ENCODE results near the gene HDAC4. TPM values are rescaled to one million over a fixed set of nuclear protein-coding genes. Genes with fewer than 3 reads are reported as not detected.

Gene HDAC4
- total RNA-seq, 1 experiment from 2014 or later, result 47.6 TPM

GRCh38 chr2:239238839-239239606 lies 161.8 kb downstream of the HDAC4 start:
- no TSS peak for BruUV-seq (replicated peaks)
- H3K79me2 ChIP-seq (ENCODE audit: insufficient read depth, low read length), result peaks cover 7% of the 10 kb centered on the region; the same call in 1 of the 2 replicates

More at GRCh38 chr2:239238839-239239606, 161.8 kb downstream of the HDAC4 start:
- no peak for TF ChIP-seq ZNF274 (IDR thresholded peaks at IDR 0.05; ENCODE audit: low read depth, low read length)
- no peak for TF ChIP-seq CTCF (IDR thresholded peaks at IDR 0.05 in 2 of 3, conservative IDR thresholded peaks at IDR 0.05 in 1 of 3; ENCODE audit: borderline replicate concordance in 1 of 3, insufficient read depth in 1 of 3, low read depth in 2 of 3, low read length in 2 of 3)
- no peak for TF ChIP-seq FOSL1 (IDR thresholded peaks at IDR 0.05; ENCODE audit: low read depth)
- no peak for TF ChIP-seq MAX (IDR thresholded peaks at IDR 0.05)
- TF ChIP-seq EGR1 (IDR thresholded peaks at IDR 0.05; ENCODE audit: low read depth), result no peak
- no peak for TF ChIP-seq ELF1 (IDR thresholded peaks at IDR 0.05; ENCODE audit: borderline replicate concordance, low read depth)
- no peak for TF ChIP-seq ZBTB33 (IDR thresholded peaks at IDR 0.05; ENCODE audit: extremely low read depth, insufficient replicate concordance, low read length)
- TF ChIP-seq JUND (IDR thresholded peaks at IDR 0.05), result no peak
- no peak for TF ChIP-seq ATF3 (IDR thresholded peaks at IDR 0.05)
- TF ChIP-seq CEBPB (IDR thresholded peaks at IDR 0.05; ENCODE audit: low read depth), result no peak
- no peak for TF ChIP-seq RAD21 (IDR thresholded peaks at IDR 0.05; ENCODE audit: low read depth)
- TF ChIP-seq TCF7L2 (IDR thresholded peaks at IDR 0.05; ENCODE audit: borderline replicate concordance, extremely low read depth, insufficient read depth, insufficient read length), result no peak
- no peak for TF ChIP-seq YY1 (IDR thresholded peaks at IDR 0.05; ENCODE audit: extremely low read depth, insufficient replicate concordance, low read depth, low read length)
- no peak for TF ChIP-seq EZH2phosphoT487 (IDR thresholded peaks at IDR 0.05; ENCODE audit: borderline replicate concordance)
- TF ChIP-seq ZFX (IDR thresholded peaks at IDR 0.05), result no peak
- no peak for TF ChIP-seq POLR2AphosphoS5 (IDR thresholded peaks at IDR 0.05; ENCODE audit: low read depth, low read length)
- TF ChIP-seq POLR2A (IDR thresholded peaks at IDR 0.05; ENCODE audit: borderline replicate concordance, extremely low read depth, insufficient read depth, insufficient read length), result no peak
- no peak for TF ChIP-seq SRF (IDR thresholded peaks at IDR 0.05; ENCODE audit: low read depth)
- H3K9ac ChIP-seq (ENCODE audit: low read length), result no peak overlapping the region
- DNase-seq (ENCODE audit: low read depth, low spot score) (no peak), ATAC-seq (no peak)
- intact Hi-C loops (cut with micrococcal nuclease), result no loop called here
- H3K4me1 ChIP-seq (ENCODE audit: control insufficient read depth in 1 of 2, insufficient read depth in 2 of 2, low read length in 2 of 2), result peaks cover 4 to 44% of the 10 kb centered on the region in 2 experiments; a peak in 3 of 4 replicates
- no peaks in the 10 kb centered on the region for H3K9me2 ChIP-seq (ENCODE audit: insufficient read depth)
- ChIA-PET RAD21 (ENCODE audit: low non-redundant PET in 1 of 2, low total read pairs in 2 of 2, uncharacterized antibody in 2 of 2, unreplicated experiment in 2 of 2) (no interaction called here), POLR2A (no interaction called here), CTCF (no interaction called here)
- H3K36me3 ChIP-seq (ENCODE audit: control insufficient read depth in 1 of 2, insufficient read depth in 2 of 2, low read length in 2 of 2), result no peaks in the 10 kb centered on the region
- H3K4me3 ChIP-seq (replicated peaks in 1 of 2; ENCODE audit: low read depth in 1 of 2, low read length in 2 of 2), result no peak overlapping the region
- no peak overlapping the region for H3K27ac ChIP-seq (ENCODE audit: low read depth, low read length)
- H4K20me1 ChIP-seq (ENCODE audit: insufficient read depth), result no peaks in the 10 kb centered on the region
- no peaks in the 10 kb centered on the region for H3K27me3 ChIP-seq (ENCODE audit: insufficient read depth, low read length)
- no peaks in the 10 kb centered on the region for H3K9me3 ChIP-seq (ENCODE audit: control insufficient read depth in 1 of 2, insufficient read depth in 1 of 2, low read depth in 1 of 2, low read length in 2 of 2)
- no peak overlapping the region for H3K4me2 ChIP-seq (ENCODE audit: low read length)
- H2AFZ ChIP-seq (ENCODE audit: low read depth, low read length, poor library complexity, severe bottlenecking), result no peak overlapping the region
